HG03025 (cell line): Measurements from ENCODE around the gene CCDC102B.
"Not testable (repeated sequence)": the region's sequence is repeated elsewhere in the genome, so short reads cannot be mapped to it uniquely, and the experiment has no call there.

Experiments used
- ATAC-seq: cut with Tn5 transposase; IDR thresholded peaks from one replicate; pipeline ENCODE4 v1.9.1; 2021; ENCODE audit warnings: mild to moderate bottlenecking, moderate library complexity; ENCODE audit not compliant: unreplicated experiment, low FRiP score

CCDC102B gene

DNA sequence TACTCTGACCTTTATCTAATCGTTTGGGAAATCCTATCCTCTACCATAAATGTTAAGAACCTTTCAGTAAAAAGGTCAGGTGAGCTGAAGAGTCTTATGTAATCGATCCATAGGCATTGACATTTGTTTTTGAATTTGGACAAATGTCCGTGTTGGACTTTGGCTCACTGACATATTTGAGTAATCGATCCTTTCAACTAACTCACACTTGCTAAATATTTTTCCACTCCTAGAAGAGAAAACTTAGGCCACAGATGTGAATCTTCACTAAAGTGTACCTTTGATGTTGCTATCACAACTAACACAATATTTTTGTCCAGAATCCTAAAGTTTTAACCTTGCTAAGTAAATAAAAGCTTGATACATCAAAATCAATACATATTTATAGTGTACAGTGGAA, 89.5 kb downstream of the CCDC102B start:
- no peak for ATAC-seq

DNA sequence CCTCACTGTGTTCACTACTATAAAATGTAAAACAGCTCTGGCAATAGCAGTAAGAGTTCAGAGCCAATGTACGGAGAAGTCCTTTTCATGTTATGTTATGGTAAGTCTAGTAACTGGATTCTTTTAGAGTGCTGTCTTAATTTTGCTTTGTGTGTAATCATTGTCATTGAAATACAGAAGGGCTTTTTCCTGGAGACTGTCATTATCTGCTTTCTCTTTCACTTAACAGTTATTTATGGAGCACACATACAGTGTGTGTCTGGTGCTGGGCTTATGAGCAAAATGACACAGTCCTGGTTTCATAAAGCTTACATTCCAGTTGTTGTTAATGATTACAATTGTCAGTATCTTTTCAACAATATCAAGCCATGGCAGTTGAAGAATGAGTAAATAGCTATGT, 95.5 kb downstream of the CCDC102B start:
- no peak for ATAC-seq

GRCh38 chr18:68897286-68897685, 99.4 kb downstream of the CCDC102B start:
- ATAC-seq: no peak

- no peak for ATAC-seq
Observed at GRCh38 chr18:68909579-68909978, 111.7 kb downstream of the CCDC102B start.

DNA sequence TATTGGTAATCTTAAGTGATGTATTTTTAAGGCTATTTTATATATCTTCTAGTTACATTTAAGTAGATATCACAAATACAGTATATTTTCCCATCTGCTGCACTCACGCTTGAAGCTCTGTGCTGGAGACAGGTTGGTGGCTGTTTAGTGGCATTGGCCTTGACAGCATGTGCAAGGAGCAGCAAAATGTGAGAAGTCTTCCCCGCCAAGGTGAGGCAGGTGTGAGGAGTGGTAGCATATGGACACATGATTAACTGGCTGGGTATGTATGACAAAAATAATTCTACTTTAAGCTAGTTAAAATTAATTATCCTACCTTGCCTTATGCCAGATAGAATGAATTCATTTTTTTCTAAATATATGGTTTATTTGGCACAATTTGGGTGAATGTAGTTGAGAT, 117.2 kb downstream of the CCDC102B start:
- no peak for ATAC-seq

GRCh38 chr18:68916734-68917133, 118.9 kb downstream of the CCDC102B start:
- no peak for ATAC-seq

- ATAC-seq: no peak
Observed at GRCh38 chr18:68918216-68918615, 120.3 kb downstream of the CCDC102B start.

DNA sequence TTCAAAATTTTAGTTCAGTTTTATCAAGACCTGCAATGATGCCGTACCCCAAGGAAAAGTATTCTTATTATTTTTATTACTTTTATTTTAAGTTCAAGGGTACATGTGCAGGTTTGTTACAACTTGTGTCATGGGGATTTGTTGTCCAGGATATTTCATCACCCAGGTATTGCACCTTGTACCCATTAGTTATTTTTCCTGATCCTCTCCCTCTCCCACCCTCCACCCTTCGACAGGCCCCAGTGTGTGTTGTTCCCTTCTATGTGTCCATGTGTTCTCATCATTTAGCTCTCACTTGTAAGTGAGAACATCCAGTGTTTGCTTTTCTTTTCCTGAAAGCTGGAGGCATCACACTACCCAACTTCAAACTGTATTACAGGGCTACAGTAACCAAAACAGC, 122.0 kb downstream of the CCDC102B start:
- ATAC-seq: no peak

GRCh38 chr18:68922392-68922791, 124.5 kb downstream of the CCDC102B start:
- no peak for ATAC-seq

DNA sequence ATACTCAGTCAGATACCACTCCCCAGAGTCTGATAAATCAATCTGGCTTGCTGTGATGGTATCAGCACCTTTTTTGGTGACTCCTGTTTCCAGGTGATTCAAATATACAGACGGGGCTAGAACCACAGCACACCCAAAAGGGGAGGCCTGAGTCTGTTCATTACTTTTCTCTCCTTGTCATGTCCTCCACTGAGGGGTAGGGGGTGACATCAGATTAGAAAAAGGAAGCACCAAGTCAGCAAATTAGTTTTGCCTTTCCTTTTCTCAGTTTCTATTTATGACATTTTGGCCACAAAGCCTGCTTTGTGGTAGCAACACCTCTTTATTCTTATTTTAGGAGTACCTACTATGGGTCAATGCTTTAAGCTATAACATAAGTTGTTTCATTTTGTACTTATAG, 127.4 kb downstream of the CCDC102B start:
- peak; percentile 61 for ATAC-seq

DNA sequence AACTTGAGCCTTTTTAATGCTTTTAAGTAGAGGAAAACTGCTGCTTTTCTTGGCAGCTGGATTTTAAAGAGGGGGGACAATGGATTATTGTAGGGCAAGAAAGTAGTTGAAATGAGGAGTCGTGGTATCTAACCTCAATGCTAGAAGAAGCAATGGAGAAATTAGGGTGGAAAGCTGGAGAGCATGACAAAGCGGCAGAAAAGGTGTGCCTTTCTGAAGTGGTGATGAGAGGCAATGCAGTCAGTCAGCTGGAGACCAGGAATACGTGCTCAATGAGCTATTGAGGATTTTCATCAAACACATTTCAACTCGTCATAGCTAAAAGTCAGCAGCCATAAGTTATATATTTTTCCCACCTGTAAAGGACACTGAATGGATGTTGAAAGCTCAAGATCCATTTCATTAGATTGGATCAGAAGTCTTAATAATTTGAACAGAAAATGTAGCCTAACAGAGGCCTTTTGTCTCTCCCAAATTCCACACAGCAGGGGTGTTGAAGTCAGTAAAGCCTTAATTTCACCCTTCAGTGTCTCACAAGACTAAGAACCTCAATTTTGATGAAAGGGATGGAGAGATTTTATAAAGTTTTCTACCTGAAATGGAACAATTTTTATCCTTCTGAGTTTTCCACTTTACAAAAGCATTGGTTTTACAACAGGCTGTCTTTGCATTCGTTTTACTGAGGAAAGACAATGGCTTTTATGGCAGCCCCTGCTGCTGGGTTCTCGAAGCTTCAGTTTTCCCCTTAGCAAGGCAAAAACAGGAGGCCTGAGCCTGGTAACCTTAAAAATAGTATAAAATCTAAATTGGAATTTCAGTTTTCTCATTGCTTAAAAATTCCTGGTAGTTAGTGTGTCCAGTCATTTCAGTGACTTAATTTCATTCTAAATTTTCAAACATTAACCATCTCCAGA, 131.1 kb downstream of the CCDC102B start:
- ATAC-seq: no peak

DNA sequence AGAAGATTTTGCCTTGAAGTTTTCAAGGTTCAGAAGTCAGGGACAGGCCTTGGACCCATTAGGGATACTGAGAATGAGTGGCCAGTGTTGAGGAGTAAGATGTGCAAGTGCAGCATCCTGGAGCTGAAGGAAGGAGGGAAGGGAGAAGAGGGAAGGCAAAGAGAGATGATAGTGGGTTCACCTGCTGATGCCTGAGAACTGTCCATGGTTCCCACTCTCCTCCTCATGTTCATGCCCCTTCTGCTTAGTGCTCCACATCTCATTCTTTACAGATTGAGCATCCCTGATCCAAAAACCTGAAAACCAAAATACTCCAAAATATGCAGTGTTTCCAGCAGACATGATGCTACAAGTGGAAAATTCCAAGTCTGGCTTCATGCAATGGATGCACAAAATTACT, 137.8 kb downstream of the CCDC102B start:
- no peak for ATAC-seq

DNA sequence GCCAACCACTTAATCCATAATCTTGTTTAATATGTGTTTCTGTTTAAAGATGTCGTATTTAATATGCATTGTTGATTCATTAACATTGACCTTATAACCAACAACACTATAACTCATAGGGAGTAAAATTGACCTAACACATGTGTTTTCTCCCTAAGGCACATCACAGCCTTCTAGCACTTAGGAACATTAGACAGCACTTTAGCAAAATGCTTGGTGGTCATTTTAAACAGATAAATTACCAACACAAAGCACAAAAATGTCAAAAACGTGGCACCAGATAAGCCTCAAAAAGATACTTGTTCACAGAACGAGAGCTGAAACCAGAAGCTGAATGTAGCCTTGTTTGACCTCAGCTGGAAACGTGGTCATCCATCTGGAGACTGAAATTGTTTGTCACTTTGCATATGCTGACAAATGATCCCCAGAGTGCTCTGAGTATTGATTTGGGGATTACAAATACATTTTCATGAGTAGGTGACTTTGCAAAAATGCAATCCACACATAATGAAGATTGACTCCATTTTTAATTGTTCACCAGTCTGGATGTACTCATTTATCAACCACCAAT, 139.2 kb downstream of the CCDC102B start:
- no peak for ATAC-seq

DNA sequence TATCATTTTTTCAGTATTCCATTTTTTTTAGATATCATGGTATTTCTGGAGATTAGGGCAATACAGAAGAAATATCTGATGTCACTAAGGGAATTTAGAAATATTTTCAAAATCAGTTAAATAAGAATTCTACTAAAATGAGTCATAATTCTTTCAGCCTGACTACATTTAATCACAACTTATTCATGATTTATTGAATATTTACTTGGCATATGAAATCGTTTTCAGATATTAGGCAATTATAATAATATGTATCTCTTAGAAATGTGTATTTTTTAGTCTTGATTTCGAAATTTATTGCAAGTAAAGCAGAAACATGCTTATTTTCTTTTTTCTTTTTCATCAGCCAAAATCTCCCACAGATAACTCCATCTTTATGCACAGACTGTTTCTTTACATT, 142.2 kb downstream of the CCDC102B start:
- ATAC-seq: no peak

- ATAC-seq: no peak
Observed at GRCh38 chr18:68940754-68941153, 142.9 kb downstream of the CCDC102B start.

- no peak for ATAC-seq
Observed at GRCh38 chr18:68942230-68942629, 144.3 kb downstream of the CCDC102B start.

GRCh38 chr18:68943861-68944260, 146.0 kb downstream of the CCDC102B start:
- not testable (repeated sequence) for ATAC-seq

DNA sequence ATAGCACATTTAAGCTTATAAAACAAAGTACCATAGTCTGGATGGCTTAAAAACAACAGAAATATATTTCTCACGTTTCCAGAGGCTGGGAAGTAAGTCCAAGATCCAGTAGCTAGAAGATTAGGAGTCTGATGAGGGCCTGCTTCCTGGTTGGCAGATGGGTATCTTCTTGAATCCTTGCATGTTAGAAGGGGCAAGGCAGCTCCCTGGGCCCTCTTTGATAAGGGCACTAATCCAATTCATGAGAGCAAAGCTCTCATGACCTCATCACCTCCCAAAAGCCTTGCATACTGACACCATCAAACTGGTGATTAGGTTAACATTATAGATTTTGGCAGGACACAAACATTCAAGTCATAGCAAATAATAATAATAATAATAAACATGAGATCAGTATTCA, 146.4 kb downstream of the CCDC102B start:
- no peak for ATAC-seq

- ATAC-seq: no peak
Observed at GRCh38 chr18:68944826-68945225, 146.9 kb downstream of the CCDC102B start.

DNA sequence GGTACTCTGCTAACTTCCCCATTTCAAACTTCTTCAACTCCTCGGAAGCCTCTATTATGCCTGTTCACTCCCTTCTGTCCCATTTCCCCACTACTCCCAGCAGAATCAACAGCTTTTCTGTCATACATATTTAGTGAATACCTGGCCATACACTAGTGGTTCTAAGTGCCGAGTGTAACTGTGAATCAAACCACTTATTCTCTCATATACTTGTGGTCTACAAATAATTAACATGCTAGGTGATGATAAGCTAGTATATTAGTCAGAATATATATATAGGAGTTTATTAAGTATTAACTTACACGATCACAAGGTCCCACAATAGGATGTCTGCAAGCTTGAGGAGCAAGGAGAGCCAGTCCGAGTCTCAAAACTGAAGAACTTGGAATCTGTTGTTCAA, 150.7 kb downstream of the CCDC102B start:
- ATAC-seq: no peak

DNA sequence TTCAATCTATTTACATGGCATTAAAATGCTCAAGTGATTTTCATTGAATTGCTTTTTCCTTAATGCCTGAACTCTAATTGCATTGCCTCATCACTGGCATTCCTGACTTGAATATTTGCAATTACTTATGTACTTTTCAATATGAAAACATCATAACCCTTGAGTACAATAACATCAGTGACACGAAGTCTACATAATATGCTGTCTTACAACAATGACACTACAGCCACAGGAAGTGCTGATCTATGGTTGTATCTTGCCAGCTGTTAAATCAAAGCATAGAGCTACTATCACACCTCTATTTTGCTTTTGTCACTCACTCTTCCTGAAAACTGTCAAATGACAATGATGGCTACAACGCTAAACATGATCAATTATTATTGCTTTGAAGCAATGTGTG, 156.9 kb downstream of the CCDC102B start:
- ATAC-seq: no peak

GRCh38 chr18:68956650-68957049, 158.8 kb downstream of the CCDC102B start:
- no peak for ATAC-seq
